Vagina (tissue), 2 donors: Measurements from ENCODE around the gene RGS3.
"Not testable (repeated sequence)": the region's sequence is repeated elsewhere in the genome, so short reads cannot be mapped to it uniquely, and the experiment has no call there.

Experiments used
- CTCF ChIP-seq, 3 experiments: fragments of 450-650 bp in 2 of 3; fragments of 200-600 bp in 1 of 3; sonication (generic) in 1 of 3; IDR thresholded peaks; one replicate each; pipeline ENCODE4 v1.5.1; 2017 to 2019; ENCODE audit warnings: antibody characterized with exemption in 3 of 3, mild to moderate bottlenecking in 2 of 3, moderate library complexity in 2 of 3
- POLR2A ChIP-seq, 2 donors: fragments of 450-650 bp; IDR thresholded peaks; one replicate each; pipeline ENCODE4 v1.6.1; 2017; ENCODE audit warnings: antibody characterized with exemption in 2 of 2, mild to moderate bottlenecking in 2 of 2, moderate library complexity in 2 of 2

- TF ChIP-seq CTCF, POLR2A (IDR thresholded peaks at IDR 0.05): not testable (repeated sequence)
Measured at GRCh38 chr9:113549892-113550291, 86.4 kb downstream of the RGS3 start.
